Activated CD8-positive, alpha-beta memory T cell treated with anti-CD3 and anti-CD28 coated beads, Interleukin-2, amount 50 U/mL, for 24 hours (primary cell): ENCODE data around the gene FLOT1.

Source experiments
- DNase-seq: peaks from one replicate; pipeline ENCODE4 v3.0.0-alpha.2; 2020; ENCODE audit errors: extremely low read depth

FLOT1 gene, protein sequence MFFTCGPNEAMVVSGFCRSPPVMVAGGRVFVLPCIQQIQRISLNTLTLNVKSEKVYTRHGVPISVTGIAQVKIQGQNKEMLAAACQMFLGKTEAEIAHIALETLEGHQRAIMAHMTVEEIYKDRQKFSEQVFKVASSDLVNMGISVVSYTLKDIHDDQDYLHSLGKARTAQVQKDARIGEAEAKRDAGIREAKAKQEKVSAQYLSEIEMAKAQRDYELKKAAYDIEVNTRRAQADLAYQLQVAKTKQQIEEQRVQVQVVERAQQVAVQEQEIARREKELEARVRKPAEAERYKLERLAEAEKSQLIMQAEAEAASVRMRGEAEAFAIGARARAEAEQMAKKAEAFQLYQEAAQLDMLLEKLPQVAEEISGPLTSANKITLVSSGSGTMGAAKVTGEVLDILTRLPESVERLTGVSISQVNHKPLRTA

GRCh38 chr6:30742316-30743098 lies at the start of gene FLOT1:
Gene FLOT1 (minus strand): TSS chr6:30742687. CDS start chr6:30742189, 498 bp downstream.
- DNase-seq, result peak; percentile 86

GRCh38 chr6:30790724-30791383 lies 48.4 kb upstream of the FLOT1 start:
- no peak for DNase-seq

- no peak for DNase-seq
Measured at GRCh38 chr6:30789606-30790005, 47.1 kb upstream of the FLOT1 start.

- DNase-seq, result no peak
Measured at GRCh38 chr6:30787954-30788353, 45.5 kb upstream of the FLOT1 start.

DNA sequence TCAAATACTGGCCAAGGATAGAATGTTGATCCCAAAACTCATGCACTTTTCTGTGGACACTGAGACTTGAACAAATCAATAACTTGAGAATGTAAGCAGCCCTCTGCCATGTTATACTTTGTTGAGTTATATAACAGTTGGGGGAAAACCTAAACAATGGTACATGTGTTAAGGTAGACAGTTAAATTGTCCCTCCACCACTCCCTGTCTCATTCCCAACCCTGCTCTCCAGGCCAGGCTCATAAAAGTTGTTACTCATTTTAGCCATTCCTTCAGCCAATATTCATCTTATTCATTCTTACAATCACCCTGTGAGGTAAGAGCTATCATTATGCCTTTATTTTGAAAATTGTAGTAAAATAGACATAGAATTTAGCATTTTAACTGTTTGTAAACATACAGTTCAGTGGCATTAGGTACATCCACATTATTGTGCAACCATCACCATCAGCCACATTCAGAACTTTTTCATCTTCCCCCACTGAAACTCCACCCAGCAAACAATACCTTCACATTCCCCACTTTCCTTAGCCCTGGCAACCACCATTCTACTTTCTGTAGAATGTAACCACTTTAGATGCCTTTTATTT lies 40.0 kb upstream of the FLOT1 start:
- DNase-seq, result no peak

DNA sequence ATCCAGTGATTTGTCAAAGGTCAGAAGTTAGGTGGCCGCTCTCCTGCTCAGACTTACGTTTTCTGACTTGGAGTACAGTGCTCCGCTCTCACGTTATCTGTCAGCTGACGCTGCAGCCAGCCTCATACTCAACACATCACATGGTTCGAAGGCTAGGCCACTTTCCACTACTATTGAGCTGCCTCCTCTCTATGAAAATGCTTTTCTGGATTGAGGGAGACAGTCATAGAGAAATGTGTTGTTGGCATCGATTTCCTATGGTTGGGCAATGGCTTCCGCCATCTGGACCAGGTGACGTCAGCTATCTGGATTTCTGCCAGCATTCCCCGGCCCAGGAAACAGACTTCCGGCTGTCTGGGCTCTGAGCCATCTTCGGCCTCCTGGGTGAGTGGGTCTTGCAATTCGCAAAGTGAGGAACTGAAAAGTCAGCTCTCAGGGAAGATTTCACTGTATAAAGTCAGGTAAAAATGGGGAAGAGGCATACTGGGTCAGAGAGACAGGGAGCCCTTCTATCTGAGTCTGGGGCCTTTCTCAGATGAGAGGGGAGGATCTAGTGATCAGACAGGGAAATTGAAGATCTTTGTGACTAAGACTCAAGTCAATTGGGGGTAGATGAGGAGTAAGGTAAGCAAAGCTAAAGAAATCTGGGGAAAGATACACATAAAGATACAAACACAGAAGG lies 39.4 kb upstream of the FLOT1 start:
- no peak for DNase-seq

- DNase-seq, result no peak
Measured at GRCh38 chr6:30781395-30781742, 38.9 kb upstream of the FLOT1 start.

GRCh38 chr6:30780642-30780920 lies 38.1 kb upstream of the FLOT1 start:
- no peak for DNase-seq

- DNase-seq, result no peak
Measured at GRCh38 chr6:30779850-30780641, 37.6 kb upstream of the FLOT1 start.

DNA sequence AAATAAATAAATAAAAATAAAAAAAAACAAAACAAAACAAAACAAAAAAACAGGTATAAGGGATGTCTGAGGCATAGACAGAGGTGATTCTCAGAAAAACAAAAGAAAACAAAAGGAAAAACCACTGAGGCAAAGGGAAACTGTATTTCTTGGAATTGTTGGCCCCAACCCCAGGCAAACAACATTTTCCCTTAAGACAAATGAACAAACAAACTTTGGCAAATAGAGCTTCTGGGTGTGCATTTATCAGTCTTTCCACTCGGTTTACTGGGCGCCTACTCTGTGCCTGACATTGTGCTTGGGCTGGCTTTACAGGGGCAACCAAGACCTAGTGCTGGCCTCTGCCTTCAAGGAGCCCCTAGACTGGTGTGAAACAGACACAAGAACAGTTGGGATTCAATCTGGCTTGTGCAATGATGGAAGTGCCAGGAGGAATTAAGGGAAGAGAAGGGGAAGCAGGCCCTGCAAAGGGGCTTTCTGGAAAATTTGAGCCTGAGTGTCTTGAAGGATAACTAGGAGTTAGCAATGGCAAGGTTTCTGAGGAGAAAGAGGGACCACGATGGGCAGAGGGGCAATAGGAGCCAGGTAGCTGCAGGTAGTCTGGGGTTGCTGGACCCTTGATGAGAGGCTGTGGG lies 35.6 kb upstream of the FLOT1 start:
- DNase-seq, result no peak

- DNase-seq, result no peak
Measured at GRCh38 chr6:30777155-30777485, 34.6 kb upstream of the FLOT1 start.

DNA sequence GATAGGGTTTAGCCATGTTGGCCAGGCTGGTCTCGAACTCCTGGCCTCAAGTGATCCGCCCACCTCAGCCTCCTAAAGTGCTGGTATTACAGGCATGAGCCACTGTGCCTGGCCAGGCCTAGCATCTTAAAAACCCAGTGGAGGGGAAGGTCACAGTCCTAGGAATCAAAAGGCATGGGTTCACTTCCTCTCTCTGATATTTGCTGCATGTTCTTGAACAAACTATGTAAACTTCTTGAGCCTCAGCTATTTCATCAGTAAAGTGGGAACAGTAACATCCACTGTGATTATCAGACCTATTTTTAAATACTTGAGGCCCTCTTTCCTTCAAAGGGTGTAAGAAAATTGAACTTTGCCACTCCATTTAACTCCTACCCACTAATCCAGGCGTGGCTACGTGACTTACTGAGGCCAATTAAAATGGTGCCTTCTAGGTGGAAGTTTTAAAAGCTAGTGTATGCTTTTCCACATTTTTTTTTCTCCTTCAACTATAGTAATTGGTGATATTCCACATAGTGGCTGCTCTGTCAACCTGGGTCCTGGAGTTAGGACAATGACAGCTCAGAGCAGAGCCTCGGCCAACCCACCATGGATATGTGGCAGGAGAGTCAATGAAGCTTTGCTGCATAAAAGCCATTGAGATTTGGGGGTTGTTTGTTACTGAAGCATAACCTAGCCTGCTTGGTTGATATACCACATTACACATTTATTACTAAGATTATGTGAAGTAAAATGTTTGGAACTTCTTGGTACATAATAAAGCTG lies 34.1 kb upstream of the FLOT1 start:
- DNase-seq, result no peak

GRCh38 chr6:30775104-30775503 lies 32.6 kb upstream of the FLOT1 start:
- no peak for DNase-seq

DNA sequence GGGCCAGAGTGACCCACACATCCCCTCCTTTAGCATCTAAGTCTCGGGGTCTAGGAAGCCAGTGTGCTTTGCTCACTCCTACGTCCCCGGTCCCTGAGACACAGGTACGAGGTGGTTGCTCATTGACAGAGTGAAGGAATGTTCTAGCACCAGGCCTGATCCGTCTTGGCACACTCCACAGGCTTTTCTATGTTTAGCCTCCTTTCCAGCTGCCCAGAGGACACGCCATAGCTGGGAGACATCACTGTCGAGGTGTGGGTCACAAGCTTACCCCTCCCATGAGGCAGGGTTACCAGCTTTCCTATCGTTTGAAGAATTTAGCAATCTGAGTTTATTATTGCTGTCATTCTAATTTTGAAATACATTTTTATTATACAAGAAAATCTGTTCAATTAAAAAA lies 32.2 kb upstream of the FLOT1 start:
- DNase-seq, result no peak

- no peak for DNase-seq
Measured at GRCh38 chr6:30770592-30770991, 28.1 kb upstream of the FLOT1 start.

DNA sequence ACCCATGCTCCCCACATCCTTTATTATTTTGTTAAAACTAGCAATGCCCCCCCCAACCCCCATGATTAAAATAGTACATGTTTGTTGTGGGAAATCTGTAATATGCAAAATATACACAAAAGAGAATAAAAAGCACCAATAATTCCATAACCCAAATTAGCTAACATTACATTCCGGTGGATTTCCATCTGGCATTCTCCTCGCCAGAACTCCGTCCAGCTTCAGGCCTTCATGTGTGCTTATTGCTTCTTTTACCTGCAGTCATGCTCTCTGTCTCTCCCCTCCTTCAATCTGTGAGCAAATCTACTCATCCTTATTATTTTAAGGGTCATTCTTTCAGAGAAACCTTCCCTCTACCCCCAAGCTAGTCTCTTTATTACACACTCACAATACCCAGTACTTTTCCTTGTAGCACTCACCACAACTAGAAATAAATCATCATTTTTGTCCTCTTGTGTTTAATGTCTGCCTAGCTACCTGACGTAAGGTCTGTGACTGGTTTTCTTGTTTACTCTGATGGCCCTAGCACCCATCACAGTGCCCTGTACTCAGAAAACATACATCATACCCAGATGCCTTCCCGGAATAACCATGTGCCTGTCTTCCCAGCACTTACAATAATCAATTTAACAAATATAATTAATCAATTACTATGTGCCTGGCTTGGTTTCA lies 27.5 kb upstream of the FLOT1 start:
- no peak for DNase-seq

GRCh38 chr6:30769088-30769852 lies 26.8 kb upstream of the FLOT1 start:
- DNase-seq, result peak; percentile 67

- no peak for DNase-seq
Measured at GRCh38 chr6:30768634-30769087, 26.2 kb upstream of the FLOT1 start.

DNA sequence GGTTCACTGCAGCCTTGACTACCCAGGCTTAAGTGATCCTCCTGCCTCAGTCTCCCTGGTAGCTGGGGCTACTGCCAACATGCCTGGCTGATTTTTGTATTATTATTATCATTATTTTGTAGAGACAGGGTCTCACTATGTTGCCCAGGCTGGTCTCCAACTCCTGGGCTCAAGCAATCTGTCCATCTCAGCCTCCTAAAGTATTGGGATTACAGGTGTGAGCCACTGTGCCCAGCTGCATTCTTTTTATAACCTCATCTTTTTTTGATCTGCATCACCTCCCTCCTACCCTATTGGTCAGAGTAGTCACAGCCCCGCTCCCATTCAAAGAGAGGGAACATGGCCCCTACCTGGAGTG lies 25.4 kb upstream of the FLOT1 start:
- no peak for DNase-seq
